Retina (tissue), 1 donor: ENCODE data around the gene GMEB1.

Source experiments
- DNase-seq: peaks from one replicate; pipeline ENCODE4 v3.0.0-alpha.2; 2016

The GMEB1 gene

GRCh38 chr1:28755701-28756100 lies 87.1 kb downstream of the GMEB1 start:
- no peak for DNase-seq

DNA sequence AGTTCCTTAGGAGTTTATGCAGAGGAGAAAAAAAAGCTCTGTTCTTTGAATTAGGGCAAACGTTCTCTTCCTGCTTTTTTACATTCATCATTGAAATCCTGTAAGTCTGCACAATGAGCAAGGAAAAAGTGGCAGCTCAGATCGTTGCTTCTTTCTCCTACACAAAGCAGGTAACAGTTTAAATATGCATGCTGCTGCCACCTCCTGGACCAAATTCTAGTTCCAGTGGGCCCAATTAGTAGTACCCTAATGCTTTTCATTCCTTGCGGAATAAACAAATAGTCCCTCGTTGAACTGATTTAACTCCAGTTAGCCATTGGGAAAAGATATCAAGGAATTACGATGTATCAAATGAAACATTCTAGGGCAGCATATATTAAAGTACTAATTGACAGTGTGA lies 88.3 kb downstream of the GMEB1 start:
- DNase-seq: no peak

GRCh38 chr1:28758420-28758819 lies 89.8 kb downstream of the GMEB1 start:
- DNase-seq: no peak

GRCh38 chr1:28759257-28759656 lies 90.7 kb downstream of the GMEB1 start:
- DNase-seq: no peak

GRCh38 chr1:28761189-28761588 lies 92.6 kb downstream of the GMEB1 start:
- no peak for DNase-seq

DNA sequence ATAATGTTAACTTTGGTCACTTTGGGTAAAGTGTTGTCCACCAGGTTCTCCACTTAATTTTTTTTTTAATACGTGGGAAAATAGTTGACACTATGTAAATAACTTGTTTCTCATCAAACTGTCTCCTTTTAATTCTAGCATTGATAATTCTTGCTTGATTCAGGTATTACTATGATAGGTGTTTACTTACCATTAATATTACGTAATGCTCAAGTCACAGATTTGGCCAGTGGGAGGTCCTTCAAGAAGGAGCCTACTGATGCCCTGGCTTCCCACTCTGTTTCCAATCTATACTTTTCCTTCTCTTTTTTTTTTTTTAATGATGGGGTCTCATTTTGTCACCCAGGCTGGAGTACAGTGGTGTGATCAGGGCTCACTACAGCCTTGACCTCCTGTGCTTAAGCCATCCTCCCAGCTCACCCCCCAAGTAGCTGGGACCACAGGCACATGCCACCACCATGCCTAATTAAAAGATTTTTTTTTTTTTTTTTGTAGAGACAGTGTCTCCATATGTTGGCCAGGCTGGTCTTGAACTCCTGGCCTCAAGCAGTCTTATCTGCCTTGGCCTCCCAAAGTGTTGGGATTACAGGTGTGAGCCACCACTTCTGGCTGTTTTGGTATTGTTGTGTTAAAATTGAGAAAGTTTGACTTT lies 98.1 kb downstream of the GMEB1 start:
- DNase-seq: no peak
